Superior temporal gyrus (tissue), 1 donor: ENCODE data around the gene WWOX.

Experiments used
- DNase-seq: peaks from one replicate; pipeline ENCODE4 v3.0.0-alpha.2; 2016; ENCODE audit errors: extremely low spot score

Gene WWOX

DNA sequence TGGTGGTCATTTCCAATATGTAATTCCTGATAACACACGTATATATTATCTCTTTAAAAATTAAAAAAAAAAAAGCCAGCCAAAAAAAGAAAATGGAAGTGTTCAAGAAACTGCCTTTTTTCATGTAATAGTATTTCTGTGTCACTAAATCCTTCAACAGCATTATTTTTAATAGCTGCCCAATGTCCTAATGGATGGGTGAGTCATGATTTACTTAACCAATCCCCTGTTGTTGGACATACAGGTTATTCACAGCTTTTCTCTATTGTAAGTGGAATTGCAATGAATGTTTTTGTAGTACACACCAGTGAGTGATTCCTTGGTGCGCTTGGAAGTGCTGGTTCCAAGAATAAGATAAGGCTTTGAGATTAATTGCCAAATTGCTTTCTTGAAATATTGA lies 124.9 kb downstream of the WWOX start:
- DNase-seq: no peak

DNA sequence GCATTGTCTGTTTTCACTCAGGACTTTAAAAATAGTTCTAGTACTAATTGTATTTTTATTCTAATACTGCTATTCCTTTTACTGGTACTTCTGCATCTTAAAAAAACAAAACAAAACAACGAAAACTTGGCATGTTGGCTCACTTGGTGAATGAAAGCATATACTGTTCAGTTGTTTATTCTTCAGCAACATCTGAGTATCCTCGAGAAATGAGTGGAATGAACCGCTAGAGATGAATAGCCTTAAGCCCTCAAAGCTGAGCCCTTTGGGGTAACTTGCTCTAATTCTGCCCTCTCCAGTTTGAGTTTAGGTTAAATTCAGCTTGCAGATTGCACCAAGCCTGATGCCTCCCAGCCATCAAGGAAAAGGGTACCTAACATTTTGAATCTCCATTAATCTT lies 126.5 kb downstream of the WWOX start:
- DNase-seq: no peak

GRCh38 chr16:78227855-78228254 lies 128.4 kb downstream of the WWOX start:
- DNase-seq: no peak

- DNase-seq: no peak
Measured at GRCh38 chr16:78228704-78229103, 129.2 kb downstream of the WWOX start.

GRCh38 chr16:78230832-78231231 lies 131.4 kb downstream of the WWOX start:
- no peak for DNase-seq

GRCh38 chr16:78235168-78235800 lies 135.8 kb downstream of the WWOX start:
- DNase-seq: peak; percentile 90

DNA sequence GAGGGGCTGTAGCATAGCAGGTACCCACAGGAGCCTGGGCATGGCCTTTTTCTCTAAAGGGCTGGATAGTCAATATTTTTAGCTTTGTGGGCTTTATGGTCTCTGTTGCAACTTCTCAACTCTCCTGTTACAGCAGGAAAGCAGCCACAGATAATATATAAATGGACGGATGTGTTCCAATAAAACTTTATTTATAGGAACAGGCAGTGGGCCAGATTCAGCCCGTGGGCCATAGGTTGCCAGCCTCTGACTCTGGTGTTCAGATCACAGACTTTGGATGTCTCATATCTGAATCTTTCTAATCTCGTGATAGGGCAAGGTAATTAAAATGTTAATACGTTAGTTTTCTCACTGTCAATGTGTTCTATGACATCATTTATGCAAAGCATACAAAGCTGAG lies 136.4 kb downstream of the WWOX start:
- DNase-seq: no peak

DNA sequence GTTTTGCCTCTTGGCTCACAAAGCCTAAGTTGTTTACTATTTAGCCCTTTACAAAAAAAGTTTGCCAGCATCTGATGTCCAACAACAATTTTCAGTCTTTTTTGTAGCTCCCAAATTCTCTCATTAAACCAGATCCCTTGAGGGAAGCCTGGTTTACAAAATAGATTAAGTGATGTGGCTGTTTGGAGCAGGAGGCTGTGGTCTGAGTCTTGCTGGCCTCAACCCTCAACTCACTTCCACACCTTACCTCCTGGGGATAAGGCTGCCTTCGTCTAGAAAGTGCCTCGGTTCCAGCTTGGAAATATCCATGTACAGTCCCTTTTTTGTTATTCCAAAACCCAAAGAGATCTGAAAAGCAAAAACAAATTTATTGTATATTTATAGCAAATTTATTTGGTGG lies 138.4 kb downstream of the WWOX start:
- no peak for DNase-seq

GRCh38 chr16:78240459-78241222 lies 141.2 kb downstream of the WWOX start:
- DNase-seq: no peak

DNA sequence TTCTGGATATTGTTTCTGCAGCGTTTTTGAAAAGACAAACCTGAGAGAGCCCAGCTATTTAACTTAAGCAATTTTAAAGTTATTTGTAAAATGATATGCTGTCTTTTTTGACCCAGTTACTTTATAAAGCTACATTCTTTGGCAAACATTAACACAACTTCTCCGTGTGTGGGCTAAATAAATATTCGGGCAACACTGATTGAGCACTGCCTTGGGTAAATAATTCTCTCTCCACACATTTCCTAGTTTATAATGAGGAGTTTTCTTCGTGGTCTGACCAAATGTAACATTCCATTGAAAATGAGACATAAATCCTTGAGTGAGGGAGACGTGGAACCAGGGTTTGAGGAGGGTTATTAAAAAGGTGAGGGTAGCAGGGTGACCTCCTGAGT lies 142.8 kb downstream of the WWOX start:
- DNase-seq: no peak

GRCh38 chr16:78244131-78244895 lies 144.9 kb downstream of the WWOX start:
- no peak for DNase-seq

DNA sequence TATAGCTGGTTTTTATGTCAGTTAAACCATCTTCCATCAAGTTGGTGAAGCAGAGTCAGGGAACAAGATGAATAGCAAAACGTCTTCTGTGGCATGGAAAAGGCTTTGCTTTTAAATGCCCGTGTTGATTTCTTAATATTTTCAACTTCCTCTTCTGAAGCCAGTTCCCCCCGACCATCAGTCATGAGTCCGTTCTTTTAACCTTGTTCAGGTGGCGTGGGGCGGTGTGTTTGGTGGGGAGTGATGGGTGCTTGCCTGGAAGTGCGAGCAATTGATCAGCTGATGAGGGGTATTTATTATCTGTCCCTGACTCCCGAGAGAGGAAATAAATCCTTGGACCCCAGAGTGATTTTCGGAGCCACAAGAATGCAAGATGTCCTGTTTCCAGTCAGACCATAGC lies 147.1 kb downstream of the WWOX start:
- no peak for DNase-seq

DNA sequence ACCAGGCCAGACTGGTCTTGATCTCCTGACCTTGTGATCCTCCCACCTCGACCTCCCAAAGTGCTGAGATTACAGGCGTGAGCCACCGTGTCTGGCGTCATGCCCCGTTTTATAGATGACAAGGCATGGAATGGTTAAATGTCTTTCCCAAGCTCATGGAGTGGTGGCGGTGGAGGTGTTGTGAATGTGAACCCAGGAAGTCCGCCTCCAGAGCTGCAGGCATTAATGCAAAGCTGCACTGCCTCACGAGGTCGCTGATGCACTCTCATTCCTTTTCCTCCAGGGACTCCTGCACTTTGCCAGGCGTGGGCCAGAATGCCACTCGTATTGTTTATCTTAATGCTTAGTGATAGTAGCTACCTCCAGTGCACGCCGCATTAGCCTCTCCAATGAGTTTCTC lies 149.6 kb downstream of the WWOX start:
- no peak for DNase-seq

DNA sequence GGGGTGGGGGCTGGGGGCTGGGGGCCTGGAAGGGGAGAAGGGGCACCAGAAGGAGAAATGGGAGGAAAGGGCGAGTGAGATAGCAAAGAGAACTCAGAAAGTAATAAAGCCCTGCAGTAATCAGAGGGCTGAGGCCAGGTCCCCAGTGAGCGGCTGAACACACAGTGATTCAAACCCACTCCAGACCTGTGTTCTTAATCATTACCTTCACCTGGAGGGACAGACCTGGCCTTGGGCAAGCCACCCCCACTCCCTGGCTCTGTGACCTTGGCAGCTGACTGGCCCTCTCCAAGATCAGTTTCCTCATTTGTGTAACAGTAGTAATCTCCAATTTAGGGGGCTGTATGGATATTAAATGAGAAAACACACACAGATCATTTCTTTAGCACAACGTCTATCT lies 150.4 kb downstream of the WWOX start:
- DNase-seq: no peak

DNA sequence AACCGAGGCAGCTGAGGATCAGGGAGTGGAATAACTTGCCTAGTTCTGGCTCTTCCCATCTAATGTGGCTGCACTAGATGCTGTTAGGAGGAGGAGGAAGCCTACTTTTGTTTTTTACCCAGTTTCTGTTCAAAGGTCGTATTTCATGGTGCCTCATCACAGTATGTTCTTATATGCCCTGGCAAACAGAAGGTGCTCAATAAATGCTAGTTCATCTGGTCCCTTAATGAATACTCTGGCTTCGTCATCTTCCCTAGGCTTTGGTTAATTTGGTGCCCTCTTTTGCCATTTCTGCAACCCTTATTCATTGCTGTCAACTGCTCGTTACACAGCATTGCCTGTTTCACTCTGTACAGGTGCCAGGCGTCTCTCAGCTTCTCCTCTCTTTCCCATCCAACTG lies 151.7 kb downstream of the WWOX start:
- DNase-seq: no peak

DNA sequence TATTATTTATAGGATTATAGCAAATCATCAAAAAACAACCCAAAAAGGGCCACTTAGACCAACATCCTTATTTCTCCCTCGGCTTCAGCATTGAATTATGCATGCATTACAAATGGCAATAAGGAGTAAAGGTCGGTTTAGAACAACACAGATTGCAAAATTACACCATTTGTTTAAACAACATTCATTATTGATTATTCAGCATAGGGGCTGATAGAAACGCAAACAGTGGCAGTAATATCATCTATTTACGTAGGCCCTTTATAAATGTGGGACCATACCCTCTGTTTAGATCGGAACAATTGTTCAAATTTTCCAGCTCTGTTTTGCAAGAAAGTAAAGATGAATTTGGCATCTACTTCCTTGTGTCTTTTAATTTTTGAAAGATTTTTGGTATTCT lies 153.3 kb downstream of the WWOX start:
- DNase-seq: no peak

DNA sequence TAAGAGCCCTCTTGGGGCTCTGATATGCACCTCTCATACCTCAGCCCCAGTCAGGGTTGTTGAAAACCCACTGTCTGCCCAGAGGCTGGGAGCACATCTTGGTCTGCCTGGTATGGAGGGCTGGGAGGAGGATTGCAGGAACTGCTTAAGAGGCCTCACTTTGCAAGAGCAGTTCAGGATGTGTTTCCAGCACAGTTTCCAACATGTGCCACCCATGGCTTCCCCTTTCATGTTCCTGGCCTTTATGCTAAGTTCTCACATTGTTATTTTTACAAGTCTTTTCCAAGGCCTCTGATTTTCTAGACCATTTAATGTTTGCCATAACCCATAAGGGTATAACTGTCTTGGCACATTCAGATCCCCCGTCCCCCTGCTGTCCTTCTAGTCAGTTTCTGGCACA lies 155.4 kb downstream of the WWOX start:
- DNase-seq: no peak

DNA sequence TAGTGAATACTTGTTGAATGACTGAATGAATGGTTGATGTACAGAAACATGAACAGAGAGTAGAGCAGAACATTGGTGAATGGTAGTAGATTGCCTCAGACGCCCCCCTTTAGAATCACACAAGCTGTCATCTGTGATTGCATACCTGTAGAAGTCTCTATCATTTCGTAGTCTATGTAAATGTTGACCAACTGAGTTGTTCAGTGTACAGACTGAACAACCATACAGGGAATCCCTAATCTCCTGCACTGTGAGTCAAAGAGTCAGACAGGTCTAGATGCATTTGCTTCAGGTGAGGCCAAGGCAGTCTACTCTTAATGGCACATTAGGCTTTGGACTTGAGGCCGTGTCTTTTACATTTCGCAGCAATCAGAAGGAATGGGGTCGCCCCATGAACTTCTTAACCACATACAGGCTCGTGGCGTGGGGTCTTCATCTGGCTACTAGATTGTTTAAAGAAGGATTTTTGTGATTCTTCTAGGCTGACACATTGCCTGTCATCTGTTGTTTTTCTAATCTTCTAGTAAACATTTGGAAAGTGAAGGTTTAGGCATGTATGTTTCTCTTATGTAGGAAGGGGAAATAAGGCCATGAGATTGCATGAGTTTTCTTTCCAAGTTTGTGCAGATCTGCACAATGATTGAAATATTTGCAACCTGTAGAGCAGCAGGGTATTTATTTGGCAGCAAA lies 157.4 kb downstream of the WWOX start:
- DNase-seq: no peak

DNA sequence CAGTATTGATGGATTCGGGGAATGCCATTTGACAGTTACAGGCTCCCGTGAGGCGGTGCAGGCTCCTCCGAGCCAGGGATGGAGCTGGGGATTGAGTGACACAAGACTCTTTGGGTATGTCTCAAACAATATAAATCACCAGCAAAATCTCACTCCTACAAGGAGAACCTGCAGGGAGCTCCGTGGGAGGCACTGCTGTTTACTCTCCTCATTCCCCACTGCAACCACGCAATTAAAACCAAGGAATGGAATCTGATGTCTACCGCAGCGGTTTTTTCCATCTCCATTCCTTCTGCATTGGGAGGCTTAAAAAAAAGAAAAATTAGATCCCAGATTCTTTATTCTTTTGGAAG lies 157.9 kb downstream of the WWOX start:
- no peak for DNase-seq

DNA sequence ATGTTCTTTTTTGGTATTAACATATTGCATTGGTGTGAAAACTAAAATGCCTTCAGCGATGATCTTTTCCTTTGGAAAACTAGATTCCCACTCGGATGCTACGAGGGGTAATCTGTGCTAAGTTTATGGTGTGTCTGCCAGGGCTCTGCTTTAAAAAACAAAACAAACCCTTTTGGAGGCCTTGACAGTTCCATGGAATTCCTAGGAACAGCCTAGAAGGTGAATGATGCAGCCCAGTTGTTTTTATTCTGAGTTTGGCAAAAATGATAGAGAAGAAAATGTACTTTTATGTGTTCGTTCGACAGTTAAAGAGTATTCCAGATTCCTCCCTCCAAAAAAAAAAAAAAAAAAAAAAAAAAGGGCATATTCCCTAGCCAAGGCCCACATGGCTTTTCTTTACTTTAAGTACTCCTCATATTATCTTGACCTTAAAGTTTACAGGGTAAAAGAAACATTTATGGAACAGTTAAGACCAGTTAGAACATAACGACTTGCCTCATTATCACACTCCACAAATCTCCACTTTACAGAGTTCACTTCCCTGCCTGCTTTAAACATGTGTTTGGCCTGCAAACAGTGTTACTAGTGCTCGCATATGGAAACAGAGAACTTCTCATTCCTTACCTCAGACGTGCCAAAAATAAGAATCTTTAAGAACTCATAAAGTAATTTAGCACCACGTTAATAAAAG lies 159.1 kb downstream of the WWOX start:
- no peak for DNase-seq

DNA sequence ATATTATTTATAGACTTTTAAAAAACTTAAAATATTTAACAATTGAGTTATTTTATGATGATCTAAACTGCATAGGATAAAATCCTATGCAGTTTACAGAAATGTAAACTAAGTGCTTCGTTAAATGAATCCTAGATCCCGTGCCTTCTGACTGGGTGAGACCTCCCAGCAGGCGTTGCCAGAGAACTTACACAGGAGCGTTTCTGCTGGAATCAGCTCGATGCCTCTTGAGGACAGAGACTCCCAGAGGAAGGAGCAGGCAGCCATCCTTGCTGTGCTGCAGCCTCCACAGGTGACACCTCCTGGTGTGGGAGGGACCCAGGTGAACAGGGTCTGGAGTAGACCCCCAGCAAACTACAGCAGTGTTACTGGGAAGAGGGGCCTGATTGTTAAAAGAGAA lies 160.4 kb downstream of the WWOX start:
- no peak for DNase-seq

- DNase-seq: no peak
Measured at GRCh38 chr16:78264642-78265041, 165.2 kb downstream of the WWOX start.
